Uterus (tissue), 2 donors: ENCODE results near the gene MPPED1.

ENCODE experiments used
- CTCF ChIP-seq, 4 experiments: fragments of 200-600 bp in 2 of 4; fragments of 450-650 bp in 2 of 4; sonication (generic) in 2 of 4; IDR thresholded peaks; one replicate each; pipeline ENCODE4 v1.5.1; 2016 to 2019; ENCODE audit warnings: antibody characterized with exemption in 4 of 4, mild to moderate bottlenecking in 2 of 4, moderate library complexity in 1 of 4
- POLR2A ChIP-seq, 2 donors: fragments of 450-650 bp; IDR thresholded peaks; one replicate each; pipeline ENCODE4 v1.6.1; 2016; ENCODE audit warnings: antibody characterized with exemption in 2 of 2, mild to moderate bottlenecking in 1 of 2, moderate library complexity in 1 of 2

GRCh38 chr22:43411869-43412807 is at the start of gene MPPED1:
- no peak for TF ChIP-seq CTCF (IDR thresholded peaks at IDR 0.05)
- no peak for TF ChIP-seq POLR2A (IDR thresholded peaks at IDR 0.05)
